Fibroblast of villous mesenchyme (primary cell): Measurements from ENCODE around the gene TP53RK. TPM values are rescaled to one million over a fixed set of nuclear protein-coding genes. Genes with fewer than 3 reads are reported as not detected.

Source experiments
- DNase-seq: peaks from one replicate; pipeline ENCODE4 v3.0.0-alpha.2; 2010; ENCODE audit warnings: low read depth
- H3K4me3 ChIP-seq: 2 replicates; pipeline ENCODE4 v1.5.1; 2011; ENCODE audit warnings: low read depth, mild to moderate bottlenecking, low read length
- total RNA-seq: library from RNA; depleted of rRNA; stranded (reverse); fragments of >200 nt; gene quantifications from 2 replicates; pipeline ENCODE4 v1.2.3, GENCODE V29; 2012
- TF ChIP-seq, protein P1 (sequence below): IDR thresholded peaks from 2 replicates; pipeline ENCODE4 v1.5.1; 2012; ENCODE audit warnings: low read depth, mild to moderate bottlenecking, low read length; ENCODE audit not compliant: insufficient read depth

TP53RK gene
- total RNA-seq, 1 donor: 26.3 TPM

- DNase-seq: no peak
- H3K4me3 ChIP-seq: no peak overlapping the region
- TF ChIP-seq, protein P1, sequence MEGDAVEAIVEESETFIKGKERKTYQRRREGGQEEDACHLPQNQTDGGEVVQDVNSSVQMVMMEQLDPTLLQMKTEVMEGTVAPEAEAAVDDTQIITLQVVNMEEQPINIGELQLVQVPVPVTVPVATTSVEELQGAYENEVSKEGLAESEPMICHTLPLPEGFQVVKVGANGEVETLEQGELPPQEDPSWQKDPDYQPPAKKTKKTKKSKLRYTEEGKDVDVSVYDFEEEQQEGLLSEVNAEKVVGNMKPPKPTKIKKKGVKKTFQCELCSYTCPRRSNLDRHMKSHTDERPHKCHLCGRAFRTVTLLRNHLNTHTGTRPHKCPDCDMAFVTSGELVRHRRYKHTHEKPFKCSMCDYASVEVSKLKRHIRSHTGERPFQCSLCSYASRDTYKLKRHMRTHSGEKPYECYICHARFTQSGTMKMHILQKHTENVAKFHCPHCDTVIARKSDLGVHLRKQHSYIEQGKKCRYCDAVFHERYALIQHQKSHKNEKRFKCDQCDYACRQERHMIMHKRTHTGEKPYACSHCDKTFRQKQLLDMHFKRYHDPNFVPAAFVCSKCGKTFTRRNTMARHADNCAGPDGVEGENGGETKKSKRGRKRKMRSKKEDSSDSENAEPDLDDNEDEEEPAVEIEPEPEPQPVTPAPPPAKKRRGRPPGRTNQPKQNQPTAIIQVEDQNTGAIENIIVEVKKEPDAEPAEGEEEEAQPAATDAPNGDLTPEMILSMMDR: no peak
Measured at GRCh38 chr20:46641424-46641823, 47.8 kb downstream of the TP53RK start.

DNA sequence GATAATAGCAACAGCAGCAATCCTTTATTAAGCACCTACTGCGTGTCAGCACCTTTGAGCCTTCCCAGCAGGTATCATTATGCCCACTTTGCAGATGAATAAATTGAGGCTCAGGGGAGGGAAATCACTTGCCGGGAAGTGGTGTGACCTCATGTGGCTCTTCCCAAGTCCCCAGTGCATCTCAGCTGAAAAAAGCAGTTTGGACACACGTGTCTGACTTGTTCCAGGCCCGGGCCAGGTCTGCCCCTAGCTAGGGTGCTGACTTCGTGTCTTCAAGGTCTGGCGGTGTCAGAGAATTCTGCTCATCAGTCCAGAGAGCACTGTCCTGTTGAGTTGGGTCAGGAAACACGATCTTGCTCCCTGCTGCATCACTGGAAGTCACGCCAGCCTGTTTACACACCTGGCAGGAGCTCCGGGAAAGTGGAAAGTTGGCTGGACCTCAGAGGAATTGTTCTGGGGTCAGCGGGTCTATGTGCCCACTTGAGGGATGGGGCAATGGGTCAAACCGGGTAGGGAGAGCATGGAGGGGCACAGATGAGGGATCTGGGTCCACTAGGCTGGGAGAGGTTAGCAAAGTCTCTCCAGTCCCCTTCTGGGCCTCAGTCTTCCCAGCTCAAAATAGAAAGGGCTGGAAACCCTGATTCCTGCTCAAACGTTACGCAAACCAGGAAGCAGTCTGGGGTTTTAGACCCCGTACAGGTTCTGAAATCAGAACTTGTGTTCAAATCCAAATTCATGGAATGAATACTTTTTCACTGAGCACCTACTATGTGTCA, 48.5 kb downstream of the TP53RK start:
- TF ChIP-seq, protein P1: no peak
- no peak for DNase-seq
- no peak overlapping the region for H3K4me3 ChIP-seq

GRCh38 chr20:46640044-46640443, 49.2 kb downstream of the TP53RK start:
- DNase-seq: no peak
- H3K4me3 ChIP-seq: no peak overlapping the region
- TF ChIP-seq, protein P1: no peak

DNA sequence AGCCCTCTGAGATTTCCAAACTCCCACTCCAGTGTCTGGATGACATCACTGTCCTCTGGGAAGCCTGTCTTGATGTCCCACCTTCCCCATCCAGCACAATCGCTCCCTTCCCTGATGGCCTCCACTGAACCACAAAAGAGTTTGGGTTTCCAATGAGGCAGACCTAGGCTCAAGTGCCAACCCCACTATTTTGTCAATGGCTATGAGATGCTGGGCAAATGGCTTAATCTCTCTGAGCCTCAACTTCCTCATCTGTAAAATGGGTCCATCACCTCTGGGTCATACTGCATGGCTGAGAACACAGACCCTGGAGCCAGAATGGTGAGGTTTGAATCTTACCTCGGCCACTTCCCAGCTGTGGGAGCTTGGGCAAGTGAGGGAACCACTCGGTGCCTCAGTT, 49.7 kb downstream of the TP53RK start:
- no peak for DNase-seq
- TF ChIP-seq, protein P1: no peak
- H3K4me3 ChIP-seq: no peak overlapping the region

DNA sequence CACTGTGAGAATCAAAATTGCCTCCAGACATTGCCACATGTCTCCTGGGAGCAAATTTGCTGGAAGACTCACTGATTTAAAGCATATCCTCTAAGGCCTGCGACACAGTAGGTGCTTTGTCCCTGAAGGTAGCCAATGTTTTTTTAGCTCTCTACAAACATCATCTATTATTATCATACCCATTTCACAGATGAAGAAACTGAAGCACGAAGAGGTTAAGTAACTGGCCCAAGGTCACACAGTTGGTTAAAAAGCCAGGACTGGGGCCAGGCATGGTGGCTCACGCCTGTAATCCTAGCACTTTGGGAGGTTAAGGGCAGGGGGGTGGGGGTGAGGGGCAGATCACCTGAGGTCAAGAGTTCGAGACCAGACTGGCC, 50.4 kb downstream of the TP53RK start:
- no peak for DNase-seq
- TF ChIP-seq, protein P1: no peak
- no peak overlapping the region for H3K4me3 ChIP-seq

GRCh38 chr20:46638134-46638897, 50.9 kb downstream of the TP53RK start:
- TF ChIP-seq, protein P1: no peak
- DNase-seq: no peak
- H3K4me3 ChIP-seq: no peak overlapping the region
